GM04504 (cell line): Measurements from ENCODE around the gene GLA.

Experiments used
- DNase-seq: peaks from one replicate; pipeline ENCODE4 v3.0.0-alpha.2; 2012; ENCODE audit warnings: low read depth

The GLA gene

GRCh38 chrX:101349193-101349562 is 58.5 kb downstream of the GLA start:
- no peak for DNase-seq

DNA sequence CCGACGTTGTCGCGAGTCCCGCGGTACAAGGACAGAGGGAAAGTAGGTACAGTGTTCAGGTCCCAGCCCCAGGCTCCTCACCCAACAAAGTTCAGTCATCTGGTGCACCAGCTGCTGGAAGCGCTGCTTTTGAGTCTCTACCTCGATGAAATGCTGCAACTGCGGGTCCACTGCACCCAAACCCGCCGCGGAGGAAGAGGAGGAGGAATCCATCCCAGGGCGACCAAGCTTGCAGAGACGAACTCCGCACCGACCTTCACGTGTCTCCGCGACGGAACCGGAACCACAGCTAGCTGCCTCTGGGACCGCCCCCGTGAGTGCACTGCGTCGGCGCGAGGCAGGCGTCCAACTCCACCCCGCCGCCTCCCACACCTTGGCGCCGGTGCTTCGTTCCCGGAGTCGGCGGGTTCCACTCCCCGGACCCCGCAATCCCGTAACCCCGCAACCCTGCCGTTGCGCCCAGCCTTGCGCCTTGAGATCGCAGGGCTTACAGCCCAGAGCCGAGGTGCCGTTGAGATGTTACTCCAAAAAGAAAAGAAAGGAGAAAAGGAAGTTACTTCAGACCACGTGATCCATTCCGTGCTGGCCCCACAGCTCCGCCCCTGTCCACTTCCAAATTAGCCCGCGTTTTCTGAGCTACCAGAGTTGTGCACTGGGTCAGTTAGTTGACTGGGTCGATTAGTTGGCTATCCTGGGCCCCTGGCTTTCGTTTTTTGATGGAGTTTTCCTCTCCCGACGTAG is 59.1 kb downstream of the GLA start, which contains the start of gene TIMM8A:
TSS of gene TIMM8A (minus strand) at position 291 of the 741 bp plus-strand sequence. CDS start at position 213, 78 bp downstream.
- peak; percentile 42 for DNase-seq

DNA sequence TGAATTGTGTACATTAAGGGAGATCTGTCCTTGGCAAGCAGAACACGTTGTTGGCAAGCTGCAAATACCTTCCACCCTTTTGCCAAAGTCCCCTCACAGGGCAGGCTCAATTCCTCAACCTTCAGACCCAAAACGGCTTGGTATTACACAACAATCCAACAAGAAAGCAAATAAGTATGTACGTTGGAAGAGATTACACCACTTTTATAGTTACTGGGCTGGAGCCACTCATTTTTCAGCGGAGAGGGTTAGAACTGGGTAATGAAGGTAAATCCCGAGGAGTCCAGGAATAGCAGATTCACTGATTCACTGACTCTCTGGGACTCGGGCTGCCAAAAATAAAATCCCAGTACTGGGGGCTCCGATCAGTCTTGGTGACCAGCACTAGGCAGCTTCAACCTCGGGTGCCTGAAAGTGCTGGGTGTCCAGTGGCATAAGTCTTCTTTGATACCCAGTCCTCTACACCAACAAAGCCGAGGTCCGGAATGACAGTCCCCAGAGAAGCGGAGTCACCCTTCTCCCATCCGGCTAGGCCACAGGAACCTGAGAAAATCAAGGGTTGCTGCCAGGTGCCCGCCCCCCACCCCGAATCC is 59.8 kb downstream of the GLA start:
- DNase-seq, result no peak
